Stimulated activated naive CD4-positive, alpha-beta T cell (primary cell): ENCODE results near the gene EFNA5.

ENCODE experiments used
- DNase-seq, 6 experiments: peaks; one replicate each; lab custom pipeline; 2025; lab: John Stamatoyannopoulos, UW

Gene EFNA5

GRCh38 chr5:107570805-107571531 is 99.8 kb downstream of the EFNA5 start:
- DNase-seq = peak in 2 of 6 experiments; percentile 8 to 11

- no peak for DNase-seq
These were observed 100.6 kb downstream of the EFNA5 start for GRCh38 chr5:107570181-107570580.

GRCh38 chr5:107567901-107568671 is 102.7 kb downstream of the EFNA5 start:
- DNase-seq = no peak

DNA sequence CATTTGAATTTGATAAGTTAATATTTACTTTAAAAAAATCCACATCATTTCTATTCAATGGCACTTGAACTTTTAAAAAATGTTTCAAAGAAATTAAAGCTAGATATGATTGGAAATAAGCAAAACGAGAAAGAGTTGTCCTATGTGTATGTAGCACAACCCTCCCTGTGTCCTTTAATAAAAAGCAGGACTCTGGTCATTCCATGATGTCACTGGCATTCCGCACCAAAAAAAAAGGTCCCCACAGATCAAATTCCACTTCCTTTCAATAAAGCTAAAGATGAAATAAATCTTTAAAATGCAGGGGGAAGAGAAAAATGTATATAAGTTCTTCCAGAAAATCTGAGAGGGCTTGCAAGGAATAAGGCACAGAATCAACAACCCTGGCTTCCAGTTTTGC is 103.8 kb downstream of the EFNA5 start:
- DNase-seq = no peak

- DNase-seq = no peak
These were observed 104.7 kb downstream of the EFNA5 start for GRCh38 chr5:107565791-107566767.

- DNase-seq = no peak
These were observed 105.8 kb downstream of the EFNA5 start for GRCh38 chr5:107564931-107565372.

DNA sequence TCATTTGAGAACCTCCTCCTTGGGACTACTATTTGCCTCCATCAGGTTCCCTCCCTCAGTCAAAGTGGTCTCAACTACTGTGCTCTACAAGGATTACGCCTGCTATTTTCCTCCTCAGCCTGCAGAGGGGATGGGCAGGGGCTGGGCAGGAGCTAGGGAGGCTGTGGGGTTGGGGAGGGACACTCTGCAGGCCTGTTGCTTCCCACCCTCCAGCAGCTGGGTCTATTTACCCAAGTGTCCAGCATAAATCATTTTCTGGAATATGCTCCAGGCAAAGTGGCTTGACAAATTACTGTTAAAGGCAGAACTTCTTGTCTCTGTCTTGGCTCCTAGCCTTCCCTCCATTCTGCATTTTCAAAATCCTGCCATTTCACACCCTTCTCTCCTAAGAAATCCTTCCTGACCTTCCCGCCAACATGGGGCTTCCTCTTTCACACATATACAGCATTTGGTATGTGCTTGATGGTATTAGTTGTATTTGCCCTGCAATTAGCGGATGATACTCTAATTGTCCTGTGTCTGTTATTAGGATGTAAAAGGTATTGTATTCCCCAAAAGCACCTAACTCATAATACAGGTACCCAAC is 106.7 kb downstream of the EFNA5 start:
- no peak for DNase-seq

DNA sequence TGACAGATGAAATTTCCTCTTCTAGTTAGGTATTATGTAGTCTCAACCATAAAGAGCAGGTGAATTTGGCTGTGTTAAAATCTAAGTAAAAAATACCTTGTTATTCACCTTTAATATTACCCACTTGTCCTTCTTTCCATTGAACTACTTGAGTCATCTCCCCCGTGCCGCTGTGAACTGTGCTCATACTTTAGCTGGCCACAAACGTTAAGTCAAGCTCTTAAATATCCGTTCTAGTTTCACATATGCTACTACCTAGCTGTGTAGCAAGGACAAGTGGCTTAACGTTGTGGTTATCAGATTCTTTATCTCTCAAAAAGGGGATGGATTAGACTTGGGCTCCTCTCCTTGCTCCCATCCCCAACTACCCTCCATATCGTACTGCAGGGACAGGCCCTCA is 110.4 kb downstream of the EFNA5 start:
- DNase-seq = no peak

DNA sequence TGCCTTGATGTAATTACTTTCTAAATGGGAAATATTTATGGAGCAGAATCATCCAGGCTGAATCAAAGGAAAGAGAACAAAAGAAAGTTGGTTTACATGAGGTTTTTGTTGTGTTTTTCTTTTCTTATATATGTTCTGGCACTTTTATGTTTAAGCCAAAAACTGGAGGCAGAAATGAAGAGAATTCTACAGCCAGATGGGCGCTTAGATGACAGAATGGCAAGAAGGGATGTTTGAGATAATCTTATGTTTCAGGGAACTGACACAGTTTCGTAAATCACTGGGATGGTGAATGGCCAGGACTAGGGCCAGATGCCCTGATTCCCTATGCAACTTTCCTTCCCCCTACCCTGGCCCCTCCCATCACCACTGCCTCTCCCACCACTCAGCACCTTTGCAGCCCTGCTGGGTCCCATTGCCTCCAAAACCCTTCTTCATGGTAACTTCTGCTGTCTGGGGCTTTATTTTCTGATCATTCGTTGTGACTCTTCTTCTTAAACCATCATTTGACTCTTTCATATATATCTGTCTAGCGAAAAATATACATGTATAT is 111.8 kb downstream of the EFNA5 start:
- no peak for DNase-seq

DNA sequence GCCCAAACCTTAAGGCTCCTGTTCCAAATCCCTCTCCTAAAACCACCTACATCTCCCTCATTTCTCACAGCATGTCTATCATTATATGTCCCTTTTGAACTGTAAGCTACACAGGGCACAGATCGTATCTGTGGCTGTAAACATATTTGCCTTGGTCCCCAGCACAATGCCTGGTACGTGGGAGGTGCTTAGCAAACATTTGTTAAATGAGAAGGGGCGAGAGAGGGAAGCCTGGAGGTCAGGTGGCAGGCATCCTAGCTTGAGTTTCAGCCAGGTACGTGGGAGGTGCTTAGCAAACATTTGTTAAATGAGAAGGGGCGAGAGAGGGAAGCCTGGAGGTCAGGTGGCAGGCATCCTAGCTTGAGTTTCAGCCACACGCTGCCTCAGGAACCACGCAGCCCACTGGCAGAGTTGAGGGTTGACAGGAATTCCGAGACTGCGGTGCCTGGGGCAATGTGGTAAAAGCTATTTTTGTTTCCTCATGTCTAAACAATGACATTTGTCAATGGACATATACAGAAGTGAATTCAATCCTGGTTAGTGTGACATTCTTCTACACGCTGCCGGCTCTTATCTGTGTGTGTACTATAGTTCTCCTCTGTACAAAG is 113.6 kb downstream of the EFNA5 start:
- DNase-seq = no peak

- DNase-seq = no peak
These were observed 114.2 kb downstream of the EFNA5 start for GRCh38 chr5:107556575-107556974.

- DNase-seq = no peak
These were observed 115.2 kb downstream of the EFNA5 start for GRCh38 chr5:107555425-107556090.

- DNase-seq = no peak
These were observed 115.8 kb downstream of the EFNA5 start for GRCh38 chr5:107554776-107555424.

GRCh38 chr5:107553117-107553555 is 117.6 kb downstream of the EFNA5 start:
- DNase-seq = no peak

GRCh38 chr5:107551088-107551487 is 119.6 kb downstream of the EFNA5 start:
- no peak for DNase-seq

GRCh38 chr5:107549567-107549966 is 121.2 kb downstream of the EFNA5 start:
- DNase-seq = no peak

DNA sequence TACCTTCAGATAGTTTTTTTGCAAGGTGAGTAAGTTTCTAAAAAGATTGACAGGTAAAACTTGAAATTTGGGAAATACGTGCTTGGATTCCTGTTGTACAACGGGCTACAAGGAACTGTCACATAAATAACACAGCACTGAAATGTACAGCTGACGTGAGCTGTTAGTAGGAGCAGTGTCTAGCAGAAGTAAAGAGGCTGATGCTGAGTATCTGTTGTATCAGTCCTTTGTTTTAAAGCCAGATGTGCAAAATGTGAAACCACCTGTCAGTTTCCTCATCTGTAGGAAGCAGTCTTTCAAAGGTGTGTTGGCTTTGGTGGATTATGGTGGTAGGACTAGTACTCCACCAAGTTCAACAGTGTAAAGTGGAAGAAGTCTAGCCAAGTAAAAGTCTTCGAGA is 122.3 kb downstream of the EFNA5 start:
- no peak for DNase-seq

DNA sequence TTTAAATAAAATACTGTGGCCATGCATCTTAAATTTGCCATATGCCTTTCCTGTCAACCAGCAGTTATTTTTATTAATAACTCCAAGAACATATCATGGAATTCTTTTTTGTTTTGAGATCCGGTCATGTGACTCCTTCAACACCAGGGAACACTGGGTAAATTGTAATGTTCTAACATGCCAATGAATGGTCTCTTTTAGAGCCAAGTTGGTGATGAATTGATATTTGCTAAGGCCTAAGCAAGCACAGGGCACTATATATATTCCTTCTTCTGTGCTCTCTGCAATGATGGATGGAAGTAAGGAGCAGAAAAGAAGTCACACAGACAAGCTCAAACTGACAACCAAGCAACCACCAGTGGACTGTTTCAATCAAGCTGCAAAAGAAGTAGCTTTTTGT is 124.0 kb downstream of the EFNA5 start:
- DNase-seq = no peak

GRCh38 chr5:107545486-107545885 is 125.3 kb downstream of the EFNA5 start:
- no peak for DNase-seq

DNA sequence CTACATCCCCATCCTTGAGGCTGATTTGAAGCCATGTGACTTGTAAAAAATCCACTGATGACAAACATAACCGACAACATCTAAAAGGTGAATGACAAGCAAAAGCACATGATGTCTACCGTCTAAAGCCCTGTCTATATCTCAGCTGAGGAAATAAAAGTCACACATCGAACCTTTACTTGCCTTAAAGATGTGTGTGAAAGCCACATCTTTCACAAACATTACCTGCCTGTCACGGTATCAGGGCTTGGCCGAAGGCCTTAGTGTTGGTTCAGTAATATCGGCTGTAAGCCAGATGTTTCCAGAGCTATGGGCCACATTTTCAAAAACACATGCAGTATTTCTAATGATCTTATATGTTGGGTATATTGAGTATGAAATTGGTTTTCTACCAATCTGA is 125.8 kb downstream of the EFNA5 start:
- DNase-seq = no peak
